ENCODE data around the gene LAP3.
A peak's percentile ranks its signal among the peaks of the same experiment; 100 is the strongest.

LAP3 gene

GRCh38 chr4:17623451-17624001, 46.5 kb downstream of the LAP3 start:
- no peak for DNase-seq

- no peak for DNase-seq
These were observed 47.8 kb downstream of the LAP3 start for GRCh38 chr4:17624821-17625220.

DNA sequence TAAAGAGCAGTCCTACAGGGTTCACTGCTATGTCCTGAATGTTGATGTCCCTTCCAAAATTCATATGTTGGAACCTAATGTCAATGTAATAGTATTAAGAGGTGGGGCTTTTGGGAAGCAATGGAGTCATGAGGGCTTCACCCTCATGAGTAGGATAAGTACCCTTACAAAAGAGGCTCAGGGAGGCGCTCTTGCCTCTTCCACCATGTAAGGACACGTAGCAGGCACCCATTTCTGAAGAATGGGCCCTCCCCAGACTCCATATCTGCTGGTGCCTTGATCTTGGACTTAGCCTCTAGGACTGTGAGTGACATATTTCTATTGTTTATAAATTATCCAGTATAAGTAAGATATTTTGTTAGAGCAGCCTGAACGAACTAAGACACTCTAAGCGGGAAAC, 53.2 kb downstream of the LAP3 start:
- no peak for DNase-seq

- no peak for DNase-seq
These were observed 56.6 kb downstream of the LAP3 start for GRCh38 chr4:17633600-17633999.

DNA sequence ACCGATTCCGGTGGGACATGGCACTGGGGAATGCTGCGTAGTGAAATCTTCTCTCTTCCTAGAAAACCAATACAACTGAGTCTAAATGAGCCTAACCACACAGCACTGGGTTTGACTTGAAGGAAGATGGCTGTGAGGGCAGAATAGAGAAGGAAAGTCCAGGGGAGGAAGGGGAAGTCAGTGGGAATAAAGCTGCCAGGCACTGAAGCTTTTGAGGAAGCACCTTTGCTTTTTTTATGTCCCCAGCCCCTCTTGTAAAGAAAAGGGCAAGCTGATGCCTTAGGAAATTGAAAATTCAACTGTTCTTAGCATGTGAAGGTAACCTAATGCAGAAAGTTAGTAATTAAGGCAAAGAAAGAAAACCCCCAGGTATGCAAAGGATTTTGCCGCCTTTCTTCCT, 58.1 kb downstream of the LAP3 start:
- DNase-seq: no peak

DNA sequence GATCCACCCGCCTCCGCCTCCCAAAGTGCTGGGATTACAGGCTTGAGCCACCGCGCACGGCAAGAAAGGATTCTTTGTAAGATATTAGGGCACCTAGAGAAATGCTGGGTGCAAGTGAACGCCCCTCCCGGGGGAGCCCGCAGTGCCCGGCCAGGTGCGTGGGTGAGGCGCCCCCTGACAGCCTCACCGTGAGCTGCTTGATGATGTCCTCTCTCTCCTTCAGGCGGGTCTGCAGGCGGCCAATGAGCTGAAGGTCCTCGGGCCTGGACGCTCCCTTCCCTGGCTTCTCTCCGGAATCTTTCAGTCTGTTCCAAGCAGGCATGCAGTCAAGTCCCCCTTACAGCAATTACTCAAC, 59.3 kb downstream of the LAP3 start:
- DNase-seq: no peak

DNA sequence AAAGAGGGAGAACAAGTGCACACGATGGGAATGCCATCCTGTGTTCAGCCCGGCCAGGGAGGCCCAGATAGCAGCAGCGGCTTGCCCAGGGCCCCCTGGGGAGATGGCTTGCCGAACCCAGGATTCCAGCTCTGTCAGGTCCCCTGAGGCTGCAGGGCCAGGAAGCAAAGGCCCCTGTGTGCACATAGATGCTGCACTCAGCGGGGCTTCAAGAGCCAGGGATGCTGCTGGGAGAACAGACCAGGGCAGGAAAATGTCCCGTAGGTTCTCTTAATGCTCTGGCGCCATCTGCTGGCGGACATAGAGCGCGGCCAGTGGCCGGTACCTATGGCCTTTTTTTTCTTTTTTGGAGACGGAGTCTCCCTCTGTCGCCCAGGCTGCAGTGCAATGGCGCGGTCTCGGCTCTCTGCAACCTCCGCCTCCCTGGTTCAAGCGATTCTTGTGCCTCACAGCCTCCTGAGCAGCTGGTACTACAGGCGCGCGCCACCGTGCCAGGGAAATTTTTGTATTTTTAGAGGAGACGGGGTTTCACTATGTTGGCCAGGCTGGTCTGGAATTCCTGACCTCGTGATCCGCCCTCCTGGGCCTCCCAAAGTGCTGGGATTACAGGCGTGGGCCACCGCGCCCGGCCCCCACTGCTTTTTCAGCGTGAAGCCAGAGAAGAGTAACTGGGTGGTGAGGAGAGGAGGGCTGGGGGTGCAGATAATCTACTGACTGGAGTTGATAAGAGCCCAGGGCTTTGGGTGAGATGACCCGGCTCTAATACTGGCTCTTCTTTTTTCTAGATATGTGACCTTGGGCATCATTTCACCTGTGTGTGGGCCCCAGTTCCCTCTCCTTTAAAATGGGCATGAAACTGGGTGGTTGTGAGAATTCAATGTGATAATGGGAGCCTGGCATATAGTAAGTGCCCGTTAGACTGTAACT, 60.0 kb downstream of the LAP3 start:
- peak; percentile 80 to 85 for DNase-seq

DNA sequence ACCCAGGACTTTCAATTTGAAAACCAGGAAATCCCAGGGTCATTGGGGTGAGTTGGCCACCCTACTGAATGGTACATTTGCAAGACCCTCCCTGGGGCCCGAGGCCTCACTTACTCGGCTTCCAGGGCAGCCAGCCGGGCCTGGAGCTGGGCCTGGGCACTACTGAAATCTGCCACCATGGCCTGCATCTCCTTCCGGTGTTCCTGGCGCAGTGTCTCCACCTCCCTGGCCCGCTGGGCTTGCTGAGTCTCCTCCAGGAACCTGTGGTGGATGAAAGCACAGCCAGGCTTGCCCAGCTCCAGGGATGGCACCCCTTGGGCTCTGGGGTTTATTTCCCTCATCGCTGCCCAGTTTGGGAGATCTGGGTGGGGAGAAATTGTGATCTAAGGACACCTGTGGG, 62.1 kb downstream of the LAP3 start:
- DNase-seq: no peak

DNA sequence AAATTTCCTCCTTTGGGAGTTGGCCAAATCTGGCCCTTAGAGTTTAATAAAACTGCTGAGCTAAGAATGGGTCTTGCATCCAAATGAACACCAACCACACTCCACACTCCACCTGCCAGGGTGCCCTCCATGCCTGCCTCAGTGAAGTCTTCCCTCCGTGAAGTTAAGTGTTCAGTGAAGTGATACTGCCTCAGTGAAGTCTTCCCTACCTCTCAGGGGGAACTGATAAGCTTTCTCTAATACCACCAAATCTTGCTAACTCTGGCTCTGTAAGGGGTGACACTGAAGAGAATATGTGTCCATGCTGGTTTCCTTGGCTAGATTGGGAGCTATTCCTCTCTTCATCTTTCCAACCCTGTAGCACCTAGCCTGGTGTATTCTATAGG, 65.4 kb downstream of the LAP3 start:
- DNase-seq: no peak

- peak in 1 of 2 experiments; percentile 1 for DNase-seq
These were observed 69.7 kb downstream of the LAP3 start for GRCh38 chr4:17646693-17647092.

DNA sequence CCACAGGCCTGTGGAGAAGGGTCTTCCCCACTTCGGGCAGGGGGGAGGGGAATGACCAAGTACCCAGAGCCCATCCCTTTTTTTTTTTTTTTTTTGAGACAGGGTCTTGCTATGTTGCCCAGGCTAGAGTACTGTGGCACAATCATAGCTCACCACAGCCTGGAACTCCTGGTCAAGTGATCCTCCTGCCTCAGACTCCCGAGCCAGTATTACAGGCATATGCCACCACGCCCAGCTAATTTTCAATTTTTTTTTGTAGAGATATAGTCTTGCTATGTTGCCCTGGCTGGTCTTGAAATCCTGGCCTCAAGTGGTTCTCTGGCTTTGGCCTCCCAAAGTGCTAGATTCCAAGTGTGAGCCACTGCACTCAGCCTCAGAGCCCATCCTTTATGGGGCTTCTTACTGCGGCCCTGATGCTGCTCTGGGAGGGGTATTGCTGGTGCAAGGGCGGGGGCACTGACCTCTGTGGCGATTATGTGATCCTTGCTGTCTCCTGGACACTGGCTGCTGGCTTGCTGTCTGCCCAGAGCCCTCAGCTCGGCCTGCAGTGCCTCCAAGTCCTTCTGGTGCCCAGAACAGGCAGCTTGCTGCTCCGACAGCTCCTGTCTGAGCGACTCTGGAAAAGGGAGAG, 70.3 kb downstream of the LAP3 start:
- DNase-seq: peak in 1 of 2 experiments; percentile 8

DNA sequence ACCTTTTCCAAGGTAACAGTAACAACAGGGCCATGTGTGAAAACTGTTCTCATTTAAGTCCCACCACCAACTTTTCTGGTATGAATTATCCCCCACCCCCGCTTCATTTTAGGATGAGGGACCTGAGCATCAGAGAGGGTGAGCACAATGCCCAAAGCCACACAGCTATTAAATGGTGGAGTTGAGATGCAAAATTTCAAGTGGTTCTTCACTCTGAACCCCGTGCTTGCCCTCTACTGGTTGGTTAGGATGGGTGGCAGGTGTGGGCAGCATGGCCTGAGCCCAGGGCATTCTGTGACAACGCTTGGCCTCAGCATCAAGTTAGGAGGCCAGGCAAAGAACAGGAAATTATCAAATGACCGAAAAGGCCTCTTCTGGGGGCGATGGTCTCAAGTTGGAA, 70.9 kb downstream of the LAP3 start:
- peak in 1 of 2 experiments; percentile 11 for DNase-seq

DNA sequence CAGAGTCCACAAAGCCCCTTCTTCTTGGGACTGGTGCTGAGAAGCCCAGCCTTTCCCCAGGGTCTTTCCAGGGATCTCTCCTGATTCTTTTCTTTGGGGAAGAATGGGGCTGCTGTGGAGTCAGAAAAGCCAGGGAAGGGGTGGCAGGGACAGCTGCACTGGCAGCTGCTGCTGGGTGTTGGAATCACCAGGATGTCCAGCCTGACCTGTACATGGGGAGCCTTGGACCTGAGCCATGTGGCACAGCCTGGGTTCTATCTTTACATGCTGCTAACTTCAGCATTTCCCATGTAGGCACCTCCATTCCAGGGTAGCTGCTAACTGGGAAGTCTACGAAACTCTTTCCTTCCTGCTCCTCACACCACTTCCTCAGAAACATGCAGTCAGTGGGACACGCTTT, 73.4 kb downstream of the LAP3 start:
- DNase-seq: no peak

DNA sequence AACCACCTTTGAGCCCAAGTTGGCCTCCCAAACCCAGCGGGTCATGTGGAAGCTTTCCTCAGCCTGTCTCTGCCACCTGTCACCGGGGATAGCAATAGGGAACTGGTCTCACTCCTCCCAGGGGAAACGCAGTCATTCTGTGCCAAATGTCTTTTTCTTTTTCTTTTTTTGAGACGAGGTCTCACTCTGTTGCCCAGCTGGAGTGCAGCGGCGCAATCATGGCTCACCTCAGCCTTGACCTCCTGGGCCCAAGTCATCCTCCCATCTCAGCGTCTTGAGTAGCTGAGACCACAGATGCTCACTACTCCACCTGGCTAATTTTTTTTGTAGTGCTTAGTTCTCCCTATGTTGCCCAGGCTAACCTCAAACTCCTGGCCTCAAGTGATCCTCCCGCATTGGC, 77.7 kb downstream of the LAP3 start:
- DNase-seq: no peak

GRCh38 chr4:17657090-17657489, 80.1 kb downstream of the LAP3 start:
- no peak for DNase-seq
